G401 (cell line): ENCODE data around the gene ATG14. TPM values are rescaled to one million over a fixed set of nuclear protein-coding genes. Genes with fewer than 3 reads are reported as not detected.
"Not testable (repeated sequence)": the region's sequence is repeated elsewhere in the genome, so short reads cannot be mapped to it uniquely, and the experiment has no call there.

Experiments
- DNase-seq: peaks from one replicate; pipeline ENCODE4 v3.0.0-alpha.2; 2015; ENCODE audit warnings: low spot score
- in situ Hi-C: cut with HindIII; loops from 2 replicates; pipeline ENCODE4 v1.10.0; 2016; ENCODE audit warnings: low sequenced_read_pairs, mixed read lengths
- total RNA-seq: library from RNA; depleted of rRNA; stranded (reverse); fragments of >200 nt; shearing (Covaris generic); gene quantifications from 2 replicates; pipeline ENCODE4 v1.2.3, GENCODE V29; 2014

Gene ATG14
- total RNA-seq, 1 experiment from 2014 or later = 8.7 TPM

DNA sequence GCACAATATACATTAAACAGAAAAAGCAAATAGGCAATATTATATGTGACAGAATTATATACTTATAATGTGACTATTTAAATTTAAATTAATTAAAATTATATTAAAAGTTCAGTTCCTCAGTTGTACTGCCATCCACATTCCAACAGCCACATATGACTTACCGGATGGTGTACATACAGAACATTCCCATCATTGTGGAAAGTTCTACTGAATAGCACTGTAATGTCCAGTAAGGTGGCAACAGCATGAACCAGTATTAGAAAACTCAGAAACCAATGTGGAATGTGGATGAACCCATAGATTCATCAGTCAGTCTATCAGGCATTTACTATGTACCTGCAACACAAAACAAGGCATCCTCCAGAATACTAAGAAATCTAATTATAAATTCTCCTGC lies 12.4 kb downstream of the ATG14 start:
- in situ Hi-C loops = no loop called here
- no peak for DNase-seq

DNA sequence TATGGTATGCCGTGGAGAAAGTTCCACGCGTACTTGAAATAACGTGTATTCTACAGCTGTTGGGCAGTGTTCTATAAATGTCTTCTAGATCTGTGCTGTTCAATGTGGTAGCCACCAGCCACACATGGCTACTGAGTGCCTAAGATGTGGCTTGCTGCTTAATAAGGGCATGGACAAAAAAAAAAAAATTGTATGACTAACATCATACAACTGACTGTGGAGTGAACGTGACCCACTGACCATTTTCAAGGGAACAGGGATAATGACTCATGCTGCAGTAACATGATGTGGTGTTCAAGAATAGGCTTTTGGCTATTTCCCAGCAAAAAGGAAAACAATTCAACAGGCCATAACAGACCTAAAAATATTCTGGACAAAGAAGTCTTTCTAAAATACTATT lies 13.0 kb downstream of the ATG14 start:
- in situ Hi-C loops = no loop called here
- no peak for DNase-seq

DNA sequence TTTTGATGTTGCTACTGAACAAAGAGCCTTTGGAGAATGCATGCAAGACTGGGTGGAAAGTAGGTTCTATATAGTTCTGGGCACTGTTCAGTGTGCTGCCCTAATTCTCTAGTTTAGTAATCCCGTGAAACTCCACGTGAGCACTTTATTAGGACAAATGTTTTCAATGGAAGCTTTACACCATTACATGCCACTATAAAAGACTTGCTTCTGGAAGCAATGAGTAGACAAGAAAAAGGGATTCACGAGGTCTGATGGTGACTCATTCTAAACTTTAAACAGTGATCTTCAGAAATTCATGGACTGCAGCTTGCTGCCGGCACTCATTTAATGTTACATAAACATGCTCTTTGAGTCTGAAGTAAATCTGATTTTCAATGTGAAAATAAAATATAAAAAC lies 22.3 kb downstream of the ATG14 start:
- DNase-seq = no peak

DNA sequence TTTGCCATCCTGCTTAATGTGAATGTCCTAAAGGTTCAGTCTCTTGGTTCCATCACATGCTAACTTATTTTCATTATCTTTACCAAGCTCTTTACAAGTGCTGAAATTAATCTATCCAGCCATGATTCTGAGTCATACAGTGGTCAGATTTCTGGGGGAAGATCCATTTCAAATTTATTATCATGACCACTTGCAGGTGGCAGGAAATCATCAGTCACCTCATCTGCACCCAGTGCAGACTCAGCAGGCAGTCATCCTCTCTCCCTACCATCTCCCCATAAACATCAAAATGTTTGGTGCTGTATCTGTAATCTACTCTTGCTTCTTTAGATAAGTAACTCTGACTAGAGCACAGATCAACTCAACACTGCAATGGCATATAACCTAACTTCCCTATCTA lies 23.5 kb downstream of the ATG14 start:
- no peak for DNase-seq
- in situ Hi-C loops = no loop called here

More for the DNA sequence above, 22.3 kb downstream of the ATG14 start:
- in situ Hi-C loops = no loop called here

DNA sequence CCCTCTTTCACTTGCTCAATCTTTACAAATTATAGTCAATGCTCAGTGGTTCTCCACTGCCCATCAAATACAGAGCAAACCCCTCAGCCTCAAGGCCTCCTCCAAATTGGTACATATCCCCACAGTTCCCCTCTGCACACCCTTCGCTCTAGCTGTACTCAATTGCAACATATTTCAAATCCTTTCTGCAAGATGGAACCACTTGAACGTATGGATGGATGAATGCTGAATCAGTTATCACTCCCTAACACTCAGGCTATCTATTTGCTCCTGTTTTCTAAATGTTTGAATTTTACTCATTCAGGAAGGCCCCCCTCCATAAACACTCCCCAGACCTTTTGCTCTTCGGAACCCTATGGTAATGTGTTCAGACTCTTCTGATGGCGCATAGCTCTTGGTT lies 24.5 kb downstream of the ATG14 start:
- in situ Hi-C loops = no loop called here
- no peak for DNase-seq

DNA sequence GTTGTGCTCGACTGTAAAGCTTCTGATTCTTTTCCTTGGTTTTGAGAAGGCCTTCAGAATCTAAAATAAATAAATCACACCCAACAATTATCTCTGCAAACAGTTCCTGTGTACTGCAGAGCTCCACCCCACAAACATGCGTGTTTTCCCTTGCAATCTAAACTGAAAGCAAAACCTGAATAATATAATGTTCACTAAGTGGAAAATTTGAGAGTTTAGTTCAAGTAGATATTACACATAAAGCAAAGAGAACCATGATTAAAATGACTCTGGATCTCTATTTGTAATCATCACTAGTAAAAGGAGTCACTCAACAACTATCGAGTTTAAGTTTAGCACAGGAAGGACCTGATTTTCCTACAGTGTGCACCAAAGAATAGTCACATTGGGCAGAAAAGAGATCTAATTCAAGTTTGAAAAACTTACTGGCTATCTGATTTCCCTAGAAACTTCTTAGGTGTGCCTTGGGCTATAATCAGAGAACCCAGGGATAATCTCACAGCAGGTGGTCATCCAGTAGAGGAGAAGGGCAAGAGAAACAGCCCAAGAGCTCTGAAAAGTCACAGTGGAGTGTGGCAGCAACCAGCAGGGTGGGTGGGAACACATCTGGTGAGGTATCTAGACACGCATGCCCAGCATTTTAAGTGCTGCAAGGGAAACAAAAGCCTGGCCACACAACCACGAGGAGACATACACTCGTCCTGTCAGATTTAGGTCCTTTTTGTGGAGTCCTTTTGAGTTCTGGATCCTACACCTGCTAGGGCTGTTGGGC lies 25.4 kb downstream of the ATG14 start:
- no peak for DNase-seq
- in situ Hi-C loops = no loop called here

DNA sequence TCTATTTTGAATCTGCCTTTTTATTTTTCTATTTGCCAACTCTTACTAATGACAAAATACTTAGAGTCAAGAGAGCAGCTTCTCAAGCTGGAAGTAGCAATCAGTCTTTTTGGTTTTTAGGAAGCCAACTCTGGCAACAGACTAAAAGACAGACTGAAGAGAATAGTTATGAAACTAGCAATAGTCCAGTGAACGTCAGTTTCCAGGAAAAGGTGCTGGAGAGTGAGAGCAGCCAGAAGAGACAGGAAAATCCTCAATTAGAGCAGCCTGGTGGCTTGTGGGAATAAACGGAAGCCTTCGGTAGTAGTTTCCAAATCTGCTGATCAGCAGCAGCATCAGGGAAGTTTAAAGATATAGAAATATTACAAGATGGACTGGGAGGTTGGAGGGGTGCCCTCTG lies 27.1 kb downstream of the ATG14 start:
- in situ Hi-C loops = no loop called here
- no peak for DNase-seq

DNA sequence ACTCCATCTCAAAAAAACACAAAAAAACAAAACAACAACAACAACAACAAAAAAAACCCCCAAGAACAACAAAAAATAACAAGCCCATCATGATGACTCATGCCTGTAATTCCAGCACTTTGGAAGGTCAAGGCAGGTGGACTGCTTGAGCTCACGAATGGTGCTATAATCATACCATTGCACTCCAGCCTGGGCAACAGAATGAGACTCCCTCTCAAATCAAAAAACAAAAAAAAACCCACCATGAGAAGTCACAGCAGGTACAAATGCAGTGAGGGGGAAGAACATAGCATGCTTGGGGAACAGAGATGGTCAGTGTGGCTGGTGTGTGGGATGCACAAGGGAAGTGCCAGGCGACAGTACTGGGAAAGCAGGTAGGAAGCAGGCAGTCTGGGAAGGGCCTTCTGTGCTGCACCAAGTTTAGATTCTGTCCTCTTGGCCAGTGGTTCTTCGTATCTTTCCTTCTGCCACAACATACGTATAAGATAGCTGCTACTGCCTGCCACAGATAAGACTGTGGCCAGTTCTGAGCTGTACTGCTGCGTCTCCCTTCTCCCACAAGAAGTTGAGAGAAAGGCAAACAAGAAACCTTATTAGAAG lies 28.0 kb downstream of the ATG14 start:
- in situ Hi-C loops = no loop called here
- no peak for DNase-seq

DNA sequence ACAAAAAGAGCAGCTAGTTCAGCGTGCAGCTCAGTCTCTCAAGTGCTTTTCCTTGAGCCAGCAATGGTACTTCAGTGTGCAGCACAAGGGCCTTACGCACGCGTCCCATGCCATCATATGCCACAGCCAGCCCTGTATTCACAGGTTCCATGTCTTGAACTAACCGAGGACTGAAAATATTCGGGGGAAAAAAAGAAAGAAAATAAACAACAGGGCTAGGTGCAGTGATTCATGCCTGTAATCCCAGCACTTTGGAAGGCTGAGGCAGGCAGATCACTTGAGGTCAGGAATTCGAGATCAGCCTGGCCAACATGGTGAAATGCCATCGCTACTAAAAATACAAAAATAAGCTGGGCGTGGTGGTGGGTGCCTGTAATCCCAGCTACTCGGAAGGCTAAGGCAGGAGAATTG lies 28.6 kb downstream of the ATG14 start:
- in situ Hi-C loops, DNase-seq: not testable (repeated sequence)

DNA sequence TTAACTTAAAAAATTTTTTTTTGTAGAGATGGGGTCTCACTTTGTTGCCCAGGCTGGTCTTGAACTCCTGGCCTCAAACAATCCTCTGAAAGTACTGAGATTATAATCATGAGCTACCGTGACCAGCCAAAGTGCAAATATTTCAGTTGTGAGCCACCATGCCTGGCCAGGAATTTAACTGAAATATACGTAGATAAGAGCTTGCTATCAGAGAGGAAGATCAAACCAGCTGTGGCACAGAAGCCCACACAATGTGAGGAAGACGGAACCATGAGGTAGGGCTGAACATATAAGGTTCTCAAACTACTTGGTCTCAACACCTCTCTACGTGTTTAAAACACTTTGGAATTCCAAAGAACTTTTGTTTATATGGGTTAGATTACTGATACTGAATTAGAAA lies 29.1 kb downstream of the ATG14 start:
- in situ Hi-C loops = no loop called here
- DNase-seq = no peak

DNA sequence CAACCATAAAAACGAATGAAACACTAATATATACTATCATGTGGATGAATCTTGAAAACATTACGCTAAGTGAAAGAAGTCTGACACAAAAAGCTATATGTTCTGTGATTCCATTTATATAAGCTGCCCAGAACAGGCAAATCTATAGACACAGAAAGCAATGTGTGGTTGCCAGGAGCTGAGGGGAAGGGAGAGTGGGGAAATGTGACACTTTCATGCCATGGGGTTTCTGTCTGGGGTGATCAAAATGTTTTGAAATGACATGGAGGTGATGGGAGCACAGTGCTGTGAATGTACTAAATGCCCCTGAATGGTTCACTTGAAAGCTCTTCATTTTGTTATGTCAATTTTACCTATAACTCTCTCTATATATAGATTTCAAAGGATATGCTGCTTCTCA lies 30.1 kb downstream of the ATG14 start:
- in situ Hi-C loops = no loop called here
- no peak for DNase-seq

DNA sequence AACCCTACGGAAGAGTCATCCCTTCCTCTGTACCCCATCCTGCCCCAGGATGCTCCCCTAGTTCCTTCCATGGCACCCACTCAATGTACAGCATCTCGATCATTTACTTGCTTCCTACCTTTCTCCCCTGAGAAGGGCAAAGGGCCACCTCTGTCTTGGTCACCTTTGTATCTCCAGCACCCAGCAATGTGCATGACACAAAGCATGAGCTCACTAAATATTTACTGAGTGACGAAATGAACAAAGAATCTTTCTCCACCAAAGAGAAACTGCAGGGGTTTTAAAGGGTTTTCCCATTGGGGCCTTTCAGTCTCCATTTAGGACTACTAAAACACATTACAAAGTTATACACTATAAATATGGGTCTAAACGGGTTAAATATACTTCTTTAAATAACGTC lies 30.6 kb downstream of the ATG14 start:
- DNase-seq = no peak
- in situ Hi-C loops = no loop called here

DNA sequence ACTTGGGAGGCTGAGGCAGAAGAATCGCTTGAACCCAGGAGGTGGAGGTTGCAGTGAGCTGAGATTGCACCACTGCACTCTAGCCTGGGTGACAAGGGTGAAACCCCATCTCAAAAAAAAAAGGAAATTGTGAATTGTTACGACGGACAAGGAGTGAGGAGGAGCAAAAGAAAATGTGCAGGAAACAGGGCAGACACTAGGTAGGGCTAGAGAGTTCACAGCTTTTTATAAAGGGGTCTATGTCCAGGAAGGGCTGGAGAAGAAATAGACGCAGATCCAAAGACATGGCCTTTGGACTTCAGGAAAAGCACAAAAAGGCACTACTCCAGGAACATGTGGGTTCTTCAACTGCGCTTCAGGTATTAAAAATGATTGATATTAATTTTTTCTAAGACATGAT lies 34.4 kb downstream of the ATG14 start:
- in situ Hi-C loops = no loop called here
- DNase-seq = no peak

DNA sequence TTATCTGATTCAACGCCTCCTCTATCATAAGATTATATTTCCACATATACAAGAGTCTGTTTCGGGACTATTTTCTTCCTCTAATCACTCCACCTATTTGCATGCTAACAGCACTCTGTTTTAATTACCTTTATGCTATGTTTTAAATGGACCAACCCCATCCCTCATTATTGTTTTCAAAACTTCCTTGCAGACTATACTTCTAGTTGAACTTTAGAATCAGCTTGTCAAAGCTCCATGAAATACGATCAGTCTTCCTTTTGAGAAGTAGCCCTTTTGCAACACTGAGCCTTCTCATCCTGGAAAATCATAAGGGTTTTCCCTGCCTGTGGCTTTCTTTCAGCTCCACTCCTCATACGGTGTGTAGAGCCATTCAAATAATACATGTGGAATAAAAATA lies 36.9 kb downstream of the ATG14 start:
- DNase-seq = no peak
- in situ Hi-C loops = no loop called here

DNA sequence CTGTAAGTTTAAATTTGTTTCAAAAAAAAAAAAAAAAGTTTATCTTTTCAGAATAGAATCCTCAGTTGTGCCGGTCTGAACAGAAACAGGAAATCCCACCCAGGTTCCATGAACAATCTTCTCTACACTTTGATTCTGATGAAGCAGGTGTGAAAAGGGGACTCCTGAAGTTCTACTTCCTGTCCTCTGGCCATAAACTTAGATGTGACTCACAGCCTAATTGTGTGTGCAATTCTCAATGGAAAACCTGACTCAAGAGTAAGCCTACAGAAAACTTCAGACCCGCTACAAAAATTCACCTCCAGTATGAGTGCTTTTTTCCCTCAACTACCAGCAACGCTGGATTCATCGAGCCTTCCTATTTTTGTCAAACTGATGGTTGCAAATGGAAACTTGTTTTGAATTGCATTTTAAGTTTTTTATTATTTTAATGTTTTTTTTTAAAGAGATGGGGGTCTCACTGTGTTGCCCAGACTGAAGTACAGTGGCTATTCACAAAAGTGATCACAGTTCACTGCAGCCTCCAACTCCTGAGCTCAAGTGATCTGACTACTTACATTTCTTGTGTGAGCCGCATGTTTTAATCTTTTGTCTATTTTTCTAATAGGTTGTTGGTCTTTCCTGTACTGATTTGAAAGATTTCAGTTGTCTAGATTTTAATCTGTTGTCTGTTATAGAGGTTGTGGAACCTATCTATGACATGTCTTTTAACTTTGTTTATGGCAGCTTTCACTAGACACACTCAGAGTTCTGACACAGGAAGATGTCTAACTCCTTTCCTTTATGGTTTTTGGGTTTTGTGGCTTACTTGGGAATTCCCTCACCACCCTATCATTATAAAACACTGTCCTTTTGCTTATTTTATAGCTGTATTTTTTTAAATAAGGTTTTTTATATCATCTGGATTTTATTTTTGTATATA lies 37.6 kb downstream of the ATG14 start:
- no peak for DNase-seq
- in situ Hi-C loops = no loop called here

DNA sequence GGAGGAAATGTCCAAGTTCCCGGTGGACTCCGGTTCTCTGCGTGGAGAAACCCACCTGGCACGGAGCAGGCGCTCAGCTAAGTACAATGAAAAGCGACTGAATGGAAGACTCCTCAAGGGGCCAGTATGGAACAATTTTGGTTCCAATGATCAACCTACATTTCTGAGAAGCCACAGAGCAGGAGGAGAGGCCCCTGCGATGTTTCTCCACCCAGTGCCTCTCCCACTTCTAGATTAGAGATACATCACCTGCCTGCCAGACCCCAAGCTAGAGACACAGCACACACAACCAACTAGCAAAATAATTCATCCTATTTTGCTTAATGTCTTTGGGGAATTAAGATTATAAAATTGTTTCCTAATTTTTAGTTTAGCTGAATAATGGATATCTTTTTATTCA lies 38.8 kb downstream of the ATG14 start:
- in situ Hi-C loops = no loop called here
- no peak for DNase-seq

DNA sequence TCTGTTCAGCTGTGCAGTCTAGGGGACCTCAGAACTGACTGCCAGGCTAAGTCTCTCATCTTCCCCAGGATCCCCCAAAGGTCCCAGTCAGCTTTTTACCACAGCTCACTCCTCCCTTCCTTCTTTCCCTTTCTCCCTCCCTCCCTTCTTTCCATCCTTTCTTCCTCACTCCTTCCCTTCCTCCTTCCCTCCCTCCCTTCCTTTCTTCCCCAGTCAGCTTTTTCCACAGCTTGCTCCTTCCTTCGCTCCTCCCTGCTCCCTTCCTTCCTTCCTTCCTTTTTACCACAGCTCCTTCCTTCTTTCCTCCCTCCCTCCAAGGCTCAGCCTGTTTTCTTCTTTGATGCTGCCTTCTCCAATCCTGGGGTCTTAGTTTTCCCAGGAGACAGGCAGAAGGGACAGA lies 39.2 kb downstream of the ATG14 start:
- in situ Hi-C loops = no loop called here
- no peak for DNase-seq

DNA sequence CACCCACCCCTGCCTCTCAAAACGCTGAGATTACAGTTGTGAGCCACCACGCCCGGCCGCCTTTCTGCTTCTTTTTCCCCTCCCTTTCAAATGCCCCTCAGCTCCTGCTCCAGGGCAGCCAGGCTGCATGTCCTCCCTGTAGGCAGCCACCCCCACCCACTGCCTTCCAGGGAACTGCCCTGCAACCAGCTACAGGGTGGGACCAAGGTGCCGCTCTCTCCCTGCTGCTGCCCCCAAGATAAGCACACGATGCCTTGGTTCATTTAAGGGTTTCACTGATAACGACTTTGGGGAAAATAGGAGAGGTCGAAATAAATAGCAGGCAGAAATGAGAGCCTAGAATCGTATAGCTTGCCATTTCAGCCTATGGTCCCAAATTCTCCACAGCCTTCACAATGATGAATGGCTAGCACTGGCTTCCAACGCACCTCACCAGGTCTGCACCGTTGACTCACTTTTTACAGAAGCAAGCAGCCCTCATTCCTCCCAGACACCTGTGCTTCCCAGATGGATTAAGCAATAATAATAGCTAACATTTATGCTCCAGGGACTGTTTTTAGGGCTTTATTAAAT lies 40.7 kb downstream of the ATG14 start:
- DNase-seq = no peak
- in situ Hi-C loops = no loop called here

DNA sequence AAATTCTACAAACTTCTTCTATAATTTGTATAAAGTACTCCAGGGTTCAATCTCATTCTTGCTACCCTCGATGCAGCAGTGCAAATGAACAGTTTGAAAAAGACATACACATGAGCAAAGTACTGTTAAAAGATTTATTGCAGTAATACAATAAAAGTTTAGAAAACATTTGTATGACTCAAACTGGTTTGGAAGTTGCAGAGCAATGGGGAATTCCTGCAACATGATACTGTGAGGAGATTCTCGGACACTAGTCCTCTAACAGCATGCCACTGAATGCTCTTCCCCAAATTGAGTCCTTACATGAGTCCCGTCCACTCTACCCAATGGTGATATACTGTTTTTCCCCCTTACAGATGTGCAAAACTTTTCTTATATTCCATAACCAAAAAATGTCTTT lies 45.4 kb downstream of the ATG14 start:
- in situ Hi-C loops = no loop called here

DNA sequence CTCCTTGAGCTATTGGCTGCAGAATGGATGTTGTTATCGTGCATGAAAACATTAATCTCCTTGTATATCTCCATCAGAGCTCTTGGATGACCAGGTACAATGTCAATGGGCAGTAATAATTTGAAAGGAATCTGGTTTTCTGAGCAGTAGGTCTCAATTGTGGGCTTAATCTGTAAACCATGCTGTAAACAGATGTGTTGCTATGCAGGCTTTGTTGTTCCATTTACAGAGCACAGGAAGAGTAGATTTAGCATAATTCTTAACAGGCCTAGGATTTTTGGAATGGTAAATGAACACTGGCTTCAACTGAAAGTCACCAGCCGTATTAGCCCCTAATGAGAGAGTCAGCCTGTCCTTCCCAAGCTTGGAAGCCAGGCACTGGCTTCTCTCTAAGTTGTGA lies 50.4 kb downstream of the ATG14 start:
- in situ Hi-C loops = no loop called here
- DNase-seq = no peak

More for the DNA sequence above, 45.4 kb downstream of the ATG14 start:
- DNase-seq = no peak
